ENCODE measurements around the gene TSPAN18.

Gene TSPAN18

GRCh38 chr11:44765026-44765595 is 38.3 kb downstream of the TSPAN18 start:
- Mint-ChIP-seq H3K27ac (peak overlapping the region; percentile 78), H3K4me3 (no peak overlapping the region), H3K27me3 (ENCODE audit: low read depth, poor library complexity) (no peaks in the 10 kb centered on the region), H3K36me3 (ENCODE audit: low read depth) (peaks cover 37% of the 10 kb centered on the region), H3K9me3 (peaks cover 20% of the 10 kb centered on the region), H3K4me1 (peaks cover 68% of the 10 kb centered on the region)
- DNase-seq = no peak
- no peak for TF ChIP-seq CTCF (IDR thresholded peaks at IDR 0.05)

- Mint-ChIP-seq H3K4me3 (no peak overlapping the region), H3K4me1 (peaks cover 68% of the 10 kb centered on the region), H3K27ac (no peak overlapping the region), H3K9me3 (peaks cover 20% of the 10 kb centered on the region), H3K36me3 (ENCODE audit: low read depth) (peaks cover 37% of the 10 kb centered on the region), H3K27me3 (ENCODE audit: low read depth, poor library complexity) (no peaks in the 10 kb centered on the region)
- DNase-seq = no peak
- TF ChIP-seq CTCF (IDR thresholded peaks at IDR 0.05) = no peak
These were observed 38.9 kb downstream of the TSPAN18 start for GRCh38 chr11:44765676-44766075.

- DNase-seq = no peak
- H3K4me1 Mint-ChIP-seq = peaks cover 61% of the 10 kb centered on the region
- no peak for TF ChIP-seq CTCF (IDR thresholded peaks at IDR 0.05)
- no peaks in the 10 kb centered on the region for H3K27me3 Mint-ChIP-seq (ENCODE audit: low read depth, poor library complexity)
- H3K27ac Mint-ChIP-seq = peak overlapping the region; percentile 68
- H3K9me3 Mint-ChIP-seq = peaks cover 20% of the 10 kb centered on the region
- peaks cover 37% of the 10 kb centered on the region for H3K36me3 Mint-ChIP-seq (ENCODE audit: low read depth)
- no peak overlapping the region for H3K4me3 Mint-ChIP-seq
These were observed 39.6 kb downstream of the TSPAN18 start for GRCh38 chr11:44766112-44766971.

GRCh38 chr11:44766972-44767278 is 40.2 kb downstream of the TSPAN18 start:
- no peak for DNase-seq
- no peaks in the 10 kb centered on the region for H3K27me3 Mint-ChIP-seq (ENCODE audit: low read depth, poor library complexity)
- no peak overlapping the region for H3K4me3 Mint-ChIP-seq
- no peak for TF ChIP-seq CTCF (IDR thresholded peaks at IDR 0.05)
- peaks cover 20% of the 10 kb centered on the region for H3K9me3 Mint-ChIP-seq
- peaks cover 56% of the 10 kb centered on the region for H3K4me1 Mint-ChIP-seq
- H3K36me3 Mint-ChIP-seq (ENCODE audit: low read depth) = peaks cover 37% of the 10 kb centered on the region
- H3K27ac Mint-ChIP-seq = no peak overlapping the region

GRCh38 chr11:44767421-44767820 is 40.7 kb downstream of the TSPAN18 start:
- DNase-seq = no peak
- no peak for TF ChIP-seq CTCF (IDR thresholded peaks at IDR 0.05)
- Mint-ChIP-seq H3K27ac (no peak overlapping the region), H3K4me3 (no peak overlapping the region), H3K4me1 (peaks cover 51% of the 10 kb centered on the region), H3K36me3 (ENCODE audit: low read depth) (peaks cover 37% of the 10 kb centered on the region), H3K9me3 (peaks cover 20% of the 10 kb centered on the region), H3K27me3 (ENCODE audit: low read depth, poor library complexity) (no peaks in the 10 kb centered on the region)

GRCh38 chr11:44770401-44770800 is 43.6 kb downstream of the TSPAN18 start:
- DNase-seq = no peak
- no peak overlapping the region for H3K4me3 Mint-ChIP-seq
- peak overlapping the region; percentile 0 for H3K27ac Mint-ChIP-seq
- TF ChIP-seq CTCF (IDR thresholded peaks at IDR 0.05) = no peak
- H3K4me1 Mint-ChIP-seq = peaks cover 41% of the 10 kb centered on the region
- peaks cover 35% of the 10 kb centered on the region for H3K36me3 Mint-ChIP-seq (ENCODE audit: low read depth)
- H3K27me3 Mint-ChIP-seq (ENCODE audit: low read depth, poor library complexity) = no peaks in the 10 kb centered on the region
- H3K9me3 Mint-ChIP-seq = peaks cover 20% of the 10 kb centered on the region

All from nephron progenitor cell (in vitro differentiated cells).